GM21528 (cell line): ENCODE results near the gene PEMT.
"Not testable (repeated sequence)": the region's sequence is repeated elsewhere in the genome, so short reads cannot be mapped to it uniquely, and the experiment has no call there.

ENCODE experiments used
- ATAC-seq: cut with Tn5 transposase; IDR thresholded peaks from one replicate; pipeline ENCODE4 v1.9.1; 2021; ENCODE audit warnings: mild to moderate bottlenecking, moderate library complexity; ENCODE audit not compliant: unreplicated experiment, low FRiP score

The PEMT gene

DNA sequence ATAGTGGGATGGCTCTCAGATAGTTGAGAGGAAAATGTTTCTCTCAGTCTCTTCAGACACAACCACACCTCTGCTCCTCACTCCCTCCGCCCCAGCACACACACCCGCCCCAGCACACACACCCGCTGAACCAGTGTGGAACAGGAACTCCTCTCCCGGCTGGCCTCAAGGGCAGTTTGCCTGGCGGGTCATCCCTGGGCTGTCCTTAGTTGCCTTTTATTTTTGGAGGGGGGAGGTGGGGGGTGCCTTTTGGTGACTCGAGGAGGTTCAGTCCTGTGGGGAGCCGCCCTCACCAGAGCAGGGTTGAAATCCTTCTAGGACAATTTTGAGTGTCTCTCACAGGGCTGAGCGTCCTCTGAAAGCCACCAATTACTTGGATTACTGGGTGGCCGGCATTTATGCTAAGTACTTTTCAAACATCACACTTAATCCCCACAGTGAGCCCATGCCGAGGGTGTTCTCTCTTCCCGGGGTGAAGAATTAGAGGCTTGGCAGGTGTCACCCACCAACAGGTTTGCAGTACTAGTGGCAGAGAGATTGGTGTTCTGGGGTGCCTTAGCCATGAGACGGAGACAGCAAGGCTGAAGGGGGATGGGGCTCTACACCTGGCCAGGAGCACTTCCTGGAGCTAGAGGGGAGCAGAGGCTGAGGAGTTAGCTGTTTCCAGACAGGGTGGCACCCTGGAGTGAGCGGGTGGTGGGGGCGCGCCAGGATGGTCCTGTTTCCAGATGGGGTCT lies 98.1 kb downstream of the PEMT start:
- ATAC-seq = no peak

DNA sequence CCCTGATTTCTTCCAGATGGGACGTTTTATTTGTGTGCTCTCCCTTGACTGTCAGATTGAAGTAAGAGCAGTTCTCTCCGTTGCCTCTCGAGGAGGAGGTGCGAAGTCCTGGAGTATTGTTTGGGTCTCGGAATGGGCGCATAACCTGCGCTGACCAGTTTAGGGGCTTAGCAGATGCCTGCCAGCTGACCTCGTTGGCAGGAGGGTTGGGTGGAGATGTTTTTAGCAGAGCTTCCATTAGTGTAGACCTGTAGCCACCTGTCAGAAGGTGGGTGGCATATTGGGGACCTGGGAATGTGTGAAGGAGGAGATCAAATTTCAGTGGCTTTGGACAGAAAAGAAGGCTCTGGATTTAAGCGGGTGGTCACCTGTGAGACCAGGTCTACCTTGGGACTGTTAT lies 98.9 kb downstream of the PEMT start:
- ATAC-seq = no peak

DNA sequence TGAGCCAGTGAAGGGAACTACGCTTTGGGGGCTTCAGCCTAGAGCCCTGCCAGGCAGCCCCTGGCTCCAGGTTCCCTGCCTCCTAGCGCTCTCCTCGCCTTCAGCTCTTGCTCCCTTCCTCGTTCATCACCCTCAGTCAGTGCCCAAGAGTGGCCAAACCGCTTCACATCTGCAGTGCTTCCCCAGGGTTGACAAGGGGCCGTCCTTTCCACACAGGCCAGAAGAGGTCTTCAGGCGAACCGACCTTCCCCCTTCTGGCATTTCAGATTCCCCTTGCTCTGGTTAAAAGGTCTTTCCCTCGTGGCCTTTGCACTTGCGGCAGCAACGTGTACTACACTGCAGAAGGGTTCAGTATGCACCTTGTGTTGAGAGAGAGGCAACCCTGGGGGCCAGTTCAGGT lies 99.4 kb downstream of the PEMT start:
- no peak for ATAC-seq

DNA sequence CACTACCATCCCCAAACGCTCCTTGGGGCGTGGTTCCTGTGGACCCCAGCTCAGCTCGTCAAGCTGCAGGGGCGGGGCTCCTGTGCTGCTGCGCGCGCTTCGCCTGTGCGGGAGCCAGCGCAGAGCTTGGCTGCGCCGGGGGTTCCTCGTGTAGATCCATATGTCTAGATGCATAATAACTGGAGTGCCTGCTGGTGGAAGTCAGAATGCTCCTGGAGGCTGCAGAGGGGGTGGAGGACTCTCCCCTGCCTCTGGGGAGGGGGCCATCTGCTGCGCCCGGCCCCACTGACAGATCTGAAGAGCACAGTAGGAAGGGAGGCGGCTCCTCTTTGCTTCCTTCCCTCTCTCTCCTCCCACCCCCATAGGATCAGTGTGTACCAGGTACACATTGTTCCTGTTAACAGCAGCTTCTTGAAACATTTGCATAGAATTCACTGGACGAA lies 99.9 kb downstream of the PEMT start:
- no peak for ATAC-seq

DNA sequence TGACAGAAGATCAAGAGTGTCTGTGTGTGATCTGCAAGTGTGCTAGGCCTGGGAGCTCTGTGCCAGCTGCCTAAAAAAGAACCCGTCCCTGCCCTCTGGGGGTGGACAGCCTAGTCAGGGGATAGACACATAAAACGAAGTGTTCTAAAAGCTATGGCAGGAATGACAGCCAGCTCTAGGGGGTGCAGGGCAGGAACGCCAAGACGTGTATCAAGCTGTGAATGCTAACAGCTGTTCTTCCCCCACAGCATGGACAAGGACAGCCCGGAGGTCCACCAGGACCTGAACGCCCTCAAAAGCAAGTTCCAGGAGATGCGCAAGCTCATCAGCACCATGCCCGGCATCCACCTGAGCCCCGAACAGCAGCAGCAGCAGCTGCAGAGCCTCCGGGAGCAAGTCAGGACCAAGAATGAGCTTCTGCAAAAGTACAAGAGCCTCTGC lies 100.5 kb downstream of the PEMT start:
- no peak for ATAC-seq

DNA sequence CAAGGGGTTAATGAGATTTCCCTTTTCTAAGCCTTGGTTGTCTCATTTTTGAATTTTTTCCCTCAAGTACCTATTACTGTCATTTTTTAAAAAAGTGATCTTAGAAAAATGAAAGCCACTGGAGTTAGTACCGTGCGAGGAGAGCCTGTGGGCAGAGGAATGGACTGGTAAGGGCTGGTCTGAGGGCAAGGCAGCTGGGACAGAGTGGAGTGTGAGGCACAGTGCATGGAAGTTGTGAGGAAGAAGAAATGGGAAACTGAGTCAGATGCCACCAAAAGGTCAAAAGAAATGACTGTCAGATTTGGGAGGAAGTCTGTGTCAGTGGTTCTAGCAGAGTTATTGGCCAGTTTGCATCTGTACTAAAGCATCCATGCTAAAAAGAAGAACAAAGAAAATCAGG lies 103.5 kb downstream of the PEMT start:
- ATAC-seq = no peak

DNA sequence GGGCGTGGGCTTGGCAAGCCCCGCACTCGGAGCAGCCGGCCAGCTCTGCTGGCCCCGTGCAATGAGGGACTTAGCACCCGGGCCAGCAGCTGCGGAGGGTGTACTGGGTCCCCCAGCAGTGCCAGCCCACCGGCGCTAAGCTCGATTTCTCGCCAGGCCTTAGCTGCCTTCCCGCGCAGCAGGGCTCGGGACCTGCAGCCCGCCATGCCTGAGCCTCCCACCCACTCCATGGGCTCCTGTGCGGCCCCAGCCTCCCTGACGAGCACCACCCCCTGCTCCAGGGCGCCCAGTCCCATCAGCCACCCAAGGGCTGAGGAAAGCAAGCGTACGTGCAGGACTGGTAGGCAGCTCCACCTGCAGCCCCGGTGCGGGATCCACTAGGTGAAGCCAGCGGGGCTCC lies 105.1 kb downstream of the PEMT start:
- ATAC-seq = not testable (repeated sequence)

DNA sequence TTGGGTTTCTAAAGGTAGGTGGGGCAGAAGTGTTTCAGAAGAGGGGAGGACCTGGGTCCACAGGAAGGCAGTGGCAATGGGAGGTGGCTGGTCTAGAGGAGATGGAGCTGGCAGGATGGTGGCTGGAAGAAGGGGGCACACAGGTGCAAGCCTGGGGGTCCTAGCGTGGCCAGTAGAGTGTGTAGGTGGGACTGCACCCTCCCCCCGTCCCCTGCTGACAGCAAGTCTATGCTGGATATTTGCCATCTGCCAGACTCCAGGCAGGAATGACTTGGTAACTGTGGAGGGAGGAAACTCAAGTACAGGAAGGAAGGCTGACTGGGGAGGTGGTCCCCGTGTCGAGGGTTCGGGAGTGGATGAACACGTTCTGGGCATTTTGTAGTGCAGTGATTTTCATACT lies 106.1 kb downstream of the PEMT start:
- no peak for ATAC-seq

DNA sequence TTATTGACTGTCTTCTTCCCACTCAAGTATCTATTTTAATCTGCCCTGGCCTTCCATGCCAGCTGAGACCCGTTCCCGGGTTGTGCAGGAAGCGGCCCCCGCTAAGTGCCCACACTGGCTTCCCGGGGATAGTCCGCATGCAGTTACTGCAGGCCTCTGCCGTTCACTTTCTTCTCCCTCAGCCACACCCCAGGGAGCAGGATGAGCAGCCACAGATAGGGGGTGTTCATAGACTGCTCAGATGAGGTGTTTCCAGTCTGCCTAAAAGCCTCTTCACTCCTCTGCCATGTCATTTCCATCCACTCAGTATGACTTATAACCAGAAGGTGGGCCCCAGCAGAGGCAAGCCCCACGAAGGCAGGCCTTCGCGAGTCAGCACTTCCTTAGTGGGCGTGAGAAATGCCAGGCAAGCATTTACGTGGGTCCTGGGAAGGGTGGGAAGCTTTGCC lies 107.0 kb downstream of the PEMT start:
- no peak for ATAC-seq

DNA sequence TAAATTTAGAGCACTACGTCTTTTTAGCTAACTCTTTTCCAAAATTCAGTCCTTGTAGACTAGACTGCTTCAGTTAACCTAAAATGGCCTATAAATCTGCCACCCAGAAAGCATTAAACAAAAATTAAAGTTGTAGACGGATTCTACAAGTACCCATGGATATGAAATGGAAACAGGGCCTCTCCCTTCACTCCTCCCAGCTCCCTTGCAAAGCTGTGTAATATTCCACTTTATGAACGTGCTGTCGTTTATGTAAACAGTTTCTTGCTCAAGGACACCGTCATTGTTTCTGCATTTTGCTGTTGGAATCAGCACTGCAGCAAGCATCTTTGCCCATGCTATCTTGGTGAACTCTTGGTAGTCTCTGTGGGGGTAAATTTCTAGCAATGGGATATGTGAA lies 109.6 kb downstream of the PEMT start:
- ATAC-seq = no peak

DNA sequence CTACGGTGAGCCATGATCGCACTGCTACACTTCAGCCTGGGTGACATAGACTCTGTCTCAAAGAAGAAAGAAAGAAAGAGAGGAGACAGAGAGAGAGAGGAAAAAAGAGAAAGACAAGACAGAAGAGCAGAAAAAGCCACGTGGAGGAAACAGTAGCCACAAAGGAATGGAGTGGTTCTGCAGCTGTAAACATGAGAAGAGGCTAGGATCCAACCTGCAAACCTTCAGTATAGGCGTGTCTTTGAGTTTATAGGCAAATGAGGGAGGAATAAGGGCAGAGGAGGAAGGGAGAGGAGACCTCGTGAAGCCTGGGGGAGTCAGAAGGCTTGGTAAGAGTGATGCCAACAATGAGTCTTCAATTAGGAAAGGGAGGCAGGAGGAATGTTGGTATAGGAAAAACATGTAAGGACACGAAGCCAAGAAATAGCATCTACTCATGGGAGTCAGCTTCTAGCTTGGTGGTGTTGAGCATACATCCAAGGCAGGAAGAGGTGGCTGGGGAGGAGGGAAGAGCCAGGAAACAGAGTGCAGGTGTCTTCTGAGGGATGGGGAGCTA lies 110.8 kb downstream of the PEMT start:
- ATAC-seq = no peak

DNA sequence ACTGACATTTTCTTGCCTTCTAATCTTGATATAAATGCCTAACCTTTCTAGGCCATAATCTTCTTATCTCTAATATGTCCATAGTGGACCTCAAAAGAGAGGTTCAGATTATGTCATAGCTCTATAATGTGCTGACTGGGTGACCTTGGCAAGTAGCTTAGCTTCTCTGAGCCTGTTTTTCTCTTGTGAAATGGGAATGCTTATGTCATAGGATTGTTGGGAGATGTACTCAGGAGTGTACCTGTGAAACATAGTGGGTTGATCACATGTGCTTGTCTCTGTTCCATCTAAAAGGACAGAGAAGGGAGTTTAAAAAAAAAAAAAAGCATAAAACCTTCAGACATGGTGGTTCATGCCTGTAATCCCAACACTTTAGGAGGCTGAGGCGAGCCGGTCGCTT lies 112.3 kb downstream of the PEMT start:
- no peak for ATAC-seq

DNA sequence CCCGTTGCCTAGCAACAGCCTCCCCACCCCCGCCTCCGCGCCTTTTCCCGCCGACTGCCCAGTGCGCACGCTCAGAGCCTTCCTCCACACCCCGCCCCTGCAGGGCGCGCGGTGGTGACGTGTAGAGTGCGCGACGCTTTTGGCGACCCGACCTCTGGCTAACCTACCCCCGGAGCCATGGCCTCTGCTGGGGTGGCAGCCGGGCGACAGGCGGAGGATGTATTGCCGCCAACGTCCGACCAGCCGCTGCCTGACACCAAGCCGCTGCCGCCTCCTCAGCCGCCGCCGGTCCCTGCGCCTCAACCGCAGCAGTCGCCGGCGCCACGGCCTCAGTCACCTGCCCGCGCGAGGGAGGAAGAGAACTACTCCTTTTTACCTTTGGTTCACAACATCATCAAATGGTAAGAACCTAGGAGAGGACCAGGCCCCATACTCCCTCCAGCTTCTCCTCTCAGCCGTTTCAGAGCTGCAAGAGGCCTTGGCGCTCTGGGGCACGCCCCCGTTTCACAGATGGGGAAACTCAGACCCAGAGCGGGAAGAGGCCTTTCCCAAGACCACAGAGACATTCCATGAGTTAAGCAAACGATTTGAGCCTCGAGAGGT lies 114.5 kb downstream of the PEMT start, which contains the start of gene MED9:
Gene MED9 (plus strand): TSS at position 136 of the 603 bp plus-strand sequence. CDS start 42 bp downstream, at position 178.
- ATAC-seq = peak; percentile 83

DNA sequence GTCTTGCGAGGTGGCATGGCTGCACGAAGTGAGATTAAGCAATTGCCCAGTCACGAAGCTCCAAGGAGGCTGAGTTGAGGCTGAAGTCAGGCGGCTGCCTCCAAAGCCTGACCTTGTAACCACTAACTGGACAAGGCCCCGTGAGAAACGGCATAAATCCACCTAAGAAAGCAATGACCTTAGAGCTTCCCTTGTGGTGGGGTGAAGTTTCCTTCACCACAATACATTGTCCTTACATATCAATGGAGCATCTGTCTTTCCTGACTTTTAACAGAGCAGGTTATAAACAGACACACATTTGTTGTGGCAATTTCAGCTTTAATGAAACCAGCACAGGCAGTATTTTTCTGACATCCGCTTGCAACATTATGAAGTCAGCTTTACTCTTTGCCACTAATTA lies 117.2 kb downstream of the PEMT start:
- ATAC-seq = no peak

DNA sequence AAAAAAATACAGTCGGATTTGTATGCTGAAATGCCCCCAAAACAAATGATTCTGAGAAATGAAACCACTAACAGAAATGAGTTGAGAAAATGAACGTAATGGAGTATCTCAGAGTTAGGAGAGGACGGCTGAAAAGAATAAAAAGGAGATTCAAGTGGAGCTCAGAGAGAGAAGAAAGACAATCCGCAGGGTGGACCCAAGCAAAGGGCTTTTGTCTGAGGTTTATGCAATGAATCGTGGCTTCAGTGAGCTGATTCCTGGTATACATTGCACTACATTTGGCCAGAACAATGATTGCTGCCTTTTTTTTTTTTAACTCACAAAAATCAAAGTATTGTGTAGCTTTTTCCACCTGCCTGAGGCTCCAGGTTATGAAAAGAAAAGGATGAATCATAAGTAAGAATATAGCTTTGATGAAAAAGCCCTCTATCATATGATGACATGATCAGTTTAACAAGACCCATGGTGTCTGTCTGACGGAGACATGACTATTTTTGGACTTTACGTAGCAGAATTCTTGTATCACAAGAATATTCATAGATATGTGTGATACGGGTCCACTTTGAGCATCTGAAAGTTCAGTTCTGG lies 119.1 kb downstream of the PEMT start:
- ATAC-seq = no peak

DNA sequence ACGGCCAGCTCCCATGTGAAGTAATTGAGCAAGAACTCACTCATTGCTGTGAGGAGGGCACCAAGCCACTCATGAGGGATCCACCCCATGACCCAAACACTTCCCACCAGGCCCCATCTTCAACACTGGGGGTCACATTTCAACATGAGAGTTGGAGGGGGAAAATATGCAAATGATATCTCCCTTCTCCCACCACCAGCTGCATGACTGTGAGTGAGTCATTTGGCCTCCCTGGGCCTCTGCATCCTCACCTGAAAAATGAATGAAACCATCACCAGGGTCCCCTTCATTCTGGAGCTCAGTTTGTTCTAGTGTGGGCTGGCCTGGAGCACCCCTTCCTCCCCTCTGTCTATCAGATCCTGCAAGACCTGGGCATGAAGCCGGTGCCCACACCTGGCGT lies 121.5 kb downstream of the PEMT start:
- no peak for ATAC-seq

DNA sequence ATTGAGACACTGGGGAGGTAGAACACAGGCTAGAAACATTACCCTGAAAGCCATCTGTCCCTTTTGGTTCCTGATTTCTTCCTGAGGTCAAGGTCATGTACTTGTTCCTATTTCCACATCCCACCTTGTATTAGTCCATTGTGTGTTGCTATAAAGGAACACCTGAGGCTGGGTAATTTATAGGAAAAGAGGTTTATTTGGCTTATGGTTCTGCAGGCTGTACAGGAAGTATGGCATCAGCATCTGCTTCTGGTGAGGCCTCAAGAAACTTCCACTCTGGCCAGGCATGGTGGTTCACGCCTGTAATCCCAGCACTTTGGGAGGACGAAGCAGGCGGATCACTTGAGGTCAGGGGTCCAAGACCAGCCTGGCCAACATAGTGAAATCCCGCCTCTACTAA lies 122.2 kb downstream of the PEMT start:
- no peak for ATAC-seq

DNA sequence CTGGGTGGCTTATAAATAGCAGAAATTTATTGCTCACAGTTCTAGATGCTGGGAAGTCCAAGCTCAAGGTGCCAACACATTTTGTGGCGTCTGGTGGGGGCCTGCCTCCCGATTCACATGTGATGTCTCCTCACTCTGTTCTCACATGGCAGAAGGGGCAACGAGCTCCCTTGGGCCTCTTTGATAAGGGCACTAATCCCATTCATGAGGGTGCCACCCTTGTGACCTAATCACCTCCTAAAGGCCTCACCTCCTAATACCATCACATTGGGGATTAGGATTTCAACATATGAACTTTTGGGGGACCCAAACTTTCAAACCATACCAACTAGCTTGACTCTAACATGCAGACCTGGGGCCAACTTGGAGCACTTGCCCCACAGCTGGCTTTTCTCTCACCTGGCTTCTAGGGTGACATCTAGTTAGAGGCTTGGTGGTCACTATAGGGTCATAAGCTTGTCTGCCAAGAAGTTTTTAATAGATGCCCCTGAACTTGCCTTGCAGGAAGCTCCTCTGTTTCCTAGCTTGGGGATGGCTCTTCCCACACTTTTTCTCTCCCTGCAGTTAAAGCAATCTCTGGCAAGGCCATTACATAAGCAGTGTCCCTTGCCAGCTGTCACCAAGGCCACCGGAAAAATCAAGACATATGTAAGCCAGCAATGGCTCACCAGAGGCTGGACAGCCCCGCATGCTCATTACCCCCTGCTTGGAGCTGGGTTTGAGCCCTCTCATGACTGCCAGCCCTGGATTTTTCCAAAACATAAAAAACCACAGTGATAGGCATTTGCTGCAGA lies 123.1 kb downstream of the PEMT start:
- no peak for ATAC-seq

DNA sequence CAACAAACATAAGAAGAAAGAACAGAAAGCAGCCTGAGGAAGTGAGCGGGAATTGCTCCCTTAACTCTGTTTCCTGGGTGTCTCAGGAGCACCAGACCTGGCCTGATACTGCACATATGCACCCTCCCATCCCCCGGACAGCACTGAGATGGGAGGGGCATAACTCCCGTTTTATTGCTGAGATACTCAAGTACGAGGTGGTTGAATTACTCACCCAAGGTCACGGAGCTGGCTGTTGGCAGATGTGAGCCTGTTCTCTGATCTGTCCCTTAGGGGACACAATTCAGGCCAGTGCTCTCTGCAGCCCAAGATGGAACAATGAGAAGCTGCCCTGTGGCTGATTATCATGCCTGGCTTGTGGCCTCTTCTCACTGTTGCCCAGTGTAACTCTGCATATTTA lies 123.8 kb downstream of the PEMT start:
- no peak for ATAC-seq

DNA sequence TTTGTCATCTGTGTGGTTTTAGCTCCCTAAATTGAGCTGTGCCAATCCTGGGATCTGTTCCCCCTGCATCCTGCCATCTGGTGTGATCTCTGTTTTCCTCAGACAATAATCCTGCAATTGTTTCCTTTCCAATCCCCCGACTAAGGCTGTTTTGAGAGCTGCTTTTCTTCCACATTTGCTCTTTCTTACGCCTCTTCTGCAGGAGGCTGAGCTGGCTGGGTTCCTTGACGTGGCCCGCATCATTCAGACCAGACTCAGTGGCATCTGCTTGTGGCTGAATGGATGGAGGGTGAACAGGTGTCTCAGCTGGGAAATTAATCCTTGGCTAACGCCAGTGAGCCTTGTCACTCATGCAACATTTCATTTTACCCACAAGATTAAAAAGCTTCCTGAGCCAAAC lies 124.5 kb downstream of the PEMT start:
- ATAC-seq = no peak

DNA sequence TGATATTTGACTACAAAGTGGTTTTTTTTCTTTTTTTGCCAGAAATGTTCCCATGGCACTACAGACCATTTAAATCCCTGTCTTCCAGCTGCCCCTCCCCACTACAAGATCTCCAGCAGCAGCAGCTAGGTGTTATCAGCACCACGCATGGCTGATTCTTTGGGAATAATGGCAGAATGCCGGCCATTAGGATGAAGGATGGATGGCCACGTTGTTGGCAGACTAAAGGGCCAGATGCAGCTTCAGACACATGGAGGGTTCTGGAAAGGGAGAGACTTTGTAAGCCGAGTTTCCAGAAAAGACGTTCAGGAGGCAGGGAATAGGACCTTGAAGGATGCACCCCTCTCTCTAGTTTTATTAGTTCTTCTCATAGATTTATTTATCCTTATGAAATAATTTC lies 125.0 kb downstream of the PEMT start:
- ATAC-seq = no peak
